GM13977 (cell line): ENCODE measurements around the gene ZBTB17.

Source experiments
- DNase-seq: peaks from one replicate; pipeline ENCODE4 v3.0.0; 2012; ENCODE audit warnings: low spot score
- in situ Hi-C: fragments of 300-500 bp; cut with MboI; formaldehyde crosslinking; loops from one replicate; pipeline ENCODE4 v1.12.0; 2022; ENCODE audit warnings: low sequenced_read_pairs, low pct_unique_long_range_greater_than_20kb, mixed read lengths, inconsistent platforms; ENCODE audit not compliant: unreplicated experiment
- TF ChIP-seq, protein P1 (sequence below): IDR thresholded peaks from 2 replicates; pipeline ENCODE4 v1.5.1; 2012; ENCODE audit warnings: mild to moderate bottlenecking, control low read depth; ENCODE audit not compliant: insufficient read depth; ENCODE audit errors: extremely low read depth, missing control alignments

Gene ZBTB17

DNA sequence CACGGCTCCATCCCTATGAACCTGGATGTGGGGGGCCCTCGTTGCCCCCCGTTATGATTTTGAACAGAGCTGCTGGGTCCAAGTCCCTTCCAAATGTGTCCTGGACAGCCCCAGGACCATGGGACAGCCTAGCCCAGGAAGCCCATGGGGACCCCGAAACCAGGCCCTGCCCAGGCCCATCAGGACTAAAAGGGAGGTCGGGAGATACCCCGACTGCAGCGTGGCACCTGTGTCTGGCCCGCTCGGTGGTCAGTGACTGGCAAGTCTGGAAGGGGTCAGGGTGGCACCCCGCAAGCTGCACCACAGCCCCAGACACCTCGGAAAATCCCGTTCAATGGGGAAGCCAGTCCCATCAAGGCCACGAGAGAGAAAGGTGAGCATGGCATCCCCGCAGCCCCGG is 17.8 kb upstream of the ZBTB17 start:
- DNase-seq = no peak
- in situ Hi-C loops = loop anchor here (10.0 kb wide), 1 partner anchor 179 kb away; no protein-coding TSS in a partner anchor
- TF ChIP-seq, protein P1, sequence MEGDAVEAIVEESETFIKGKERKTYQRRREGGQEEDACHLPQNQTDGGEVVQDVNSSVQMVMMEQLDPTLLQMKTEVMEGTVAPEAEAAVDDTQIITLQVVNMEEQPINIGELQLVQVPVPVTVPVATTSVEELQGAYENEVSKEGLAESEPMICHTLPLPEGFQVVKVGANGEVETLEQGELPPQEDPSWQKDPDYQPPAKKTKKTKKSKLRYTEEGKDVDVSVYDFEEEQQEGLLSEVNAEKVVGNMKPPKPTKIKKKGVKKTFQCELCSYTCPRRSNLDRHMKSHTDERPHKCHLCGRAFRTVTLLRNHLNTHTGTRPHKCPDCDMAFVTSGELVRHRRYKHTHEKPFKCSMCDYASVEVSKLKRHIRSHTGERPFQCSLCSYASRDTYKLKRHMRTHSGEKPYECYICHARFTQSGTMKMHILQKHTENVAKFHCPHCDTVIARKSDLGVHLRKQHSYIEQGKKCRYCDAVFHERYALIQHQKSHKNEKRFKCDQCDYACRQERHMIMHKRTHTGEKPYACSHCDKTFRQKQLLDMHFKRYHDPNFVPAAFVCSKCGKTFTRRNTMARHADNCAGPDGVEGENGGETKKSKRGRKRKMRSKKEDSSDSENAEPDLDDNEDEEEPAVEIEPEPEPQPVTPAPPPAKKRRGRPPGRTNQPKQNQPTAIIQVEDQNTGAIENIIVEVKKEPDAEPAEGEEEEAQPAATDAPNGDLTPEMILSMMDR = no peak

DNA sequence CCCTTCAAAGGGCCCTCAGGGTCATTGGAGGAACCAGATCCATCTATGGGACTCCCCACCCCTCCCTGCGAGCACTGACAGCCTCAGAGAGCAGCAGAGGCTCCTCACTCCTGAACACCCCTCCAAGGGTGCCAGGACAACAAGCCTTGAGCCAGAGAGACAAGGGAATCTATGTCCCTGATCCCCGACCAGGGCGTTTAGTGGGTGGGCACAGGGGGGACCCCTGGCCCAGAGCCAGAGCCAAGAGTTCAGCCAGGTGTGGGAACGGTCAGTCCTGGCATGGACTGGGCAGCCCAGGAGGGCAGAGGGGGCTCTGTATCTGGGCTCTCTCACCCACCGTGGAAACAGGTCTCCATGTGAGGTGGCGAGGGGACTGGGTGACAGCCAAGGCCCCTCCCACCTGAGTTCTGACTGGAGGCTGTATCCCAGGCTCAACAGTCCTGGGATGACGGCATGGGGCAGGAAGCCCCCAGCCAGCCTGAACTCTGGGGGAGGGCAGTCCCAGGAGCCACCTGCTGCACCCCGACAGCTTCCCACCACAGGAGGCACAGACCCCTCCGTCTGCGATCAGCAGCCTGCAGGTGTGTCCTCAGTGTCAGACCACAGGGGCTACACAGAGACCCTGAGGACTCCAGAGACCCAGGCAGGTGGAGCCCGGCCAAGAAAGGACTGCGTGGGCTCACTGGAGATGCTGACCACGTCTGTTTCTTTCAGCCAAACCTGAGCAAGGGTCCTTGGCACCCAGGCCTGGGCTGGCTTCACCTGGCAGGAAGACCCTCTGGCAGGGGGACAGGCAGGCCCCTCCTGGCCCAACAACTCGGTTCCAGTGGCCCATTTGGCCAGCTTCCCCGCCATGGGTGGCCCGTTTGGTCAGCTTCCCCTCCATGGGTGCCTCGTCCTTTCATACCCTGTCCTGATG is 16.9 kb upstream of the ZBTB17 start:
- TF ChIP-seq, protein P1 = no peak
- in situ Hi-C loops = loop anchor here (10.0 kb wide), 1 partner anchor 178 kb away; no protein-coding TSS in a partner anchor
- DNase-seq = no peak

DNA sequence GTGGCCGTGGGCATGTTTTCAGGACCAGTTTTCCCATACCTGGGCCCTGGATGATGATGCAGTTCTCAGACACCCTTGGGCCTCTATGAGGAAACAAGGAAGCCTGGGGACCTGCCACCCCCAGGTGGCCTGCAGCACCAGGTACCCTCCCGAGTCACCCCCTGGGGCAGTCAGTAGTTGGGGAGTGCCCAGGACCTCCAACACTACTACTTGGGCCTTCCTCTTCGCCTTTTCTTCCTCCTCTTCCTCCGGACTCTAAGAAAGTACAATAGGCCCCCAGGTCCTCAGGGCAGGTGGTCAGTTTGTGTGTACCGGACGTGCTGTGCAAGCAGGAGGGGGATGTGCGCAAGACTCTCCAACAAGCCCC is 16.3 kb upstream of the ZBTB17 start:
- in situ Hi-C loops = loop anchor here (10.0 kb wide), 1 partner anchor 177 kb away; no protein-coding TSS in a partner anchor
- TF ChIP-seq, protein P1 = no peak
- DNase-seq = no peak

DNA sequence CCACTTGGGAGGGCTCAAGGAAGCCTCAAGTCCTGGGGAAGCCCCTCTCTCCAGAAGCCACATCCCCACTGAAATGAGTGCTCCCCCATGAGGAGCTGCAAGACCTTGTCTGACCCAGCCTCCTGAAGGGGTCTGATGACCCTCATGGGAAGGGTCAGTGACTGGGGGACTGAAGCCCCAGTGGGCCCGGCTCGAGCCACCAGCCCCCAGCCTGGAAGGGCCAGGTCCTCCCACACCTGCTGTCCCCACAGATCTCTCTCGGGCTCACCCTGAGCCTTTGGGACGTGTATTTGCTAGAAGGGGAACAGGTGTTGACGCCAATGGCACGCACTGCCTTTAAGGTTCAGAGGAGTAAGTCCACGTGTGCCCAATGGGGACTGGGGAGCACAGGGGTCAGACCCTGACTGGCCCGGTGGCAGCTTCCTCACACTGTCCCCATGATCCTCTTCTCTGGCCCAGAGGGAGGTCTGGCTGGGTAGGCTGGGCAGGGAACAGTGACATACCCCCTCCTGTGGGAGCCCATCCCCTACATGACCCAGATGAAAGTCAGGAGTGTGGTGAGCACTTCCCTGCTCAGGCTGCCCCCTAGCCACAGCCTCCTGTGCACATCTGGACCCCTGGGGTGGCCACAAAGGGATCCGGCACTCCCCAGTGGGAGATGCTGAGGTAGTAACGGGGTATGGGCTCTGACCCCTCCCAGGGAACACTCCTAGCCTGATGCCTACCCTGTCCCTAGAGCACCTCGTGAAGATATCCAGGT is 15.7 kb upstream of the ZBTB17 start:
- TF ChIP-seq, protein P1 = no peak
- DNase-seq = no peak
- in situ Hi-C loops = loop anchor here (10.0 kb wide), 1 partner anchor 177 kb away; no protein-coding TSS in a partner anchor

DNA sequence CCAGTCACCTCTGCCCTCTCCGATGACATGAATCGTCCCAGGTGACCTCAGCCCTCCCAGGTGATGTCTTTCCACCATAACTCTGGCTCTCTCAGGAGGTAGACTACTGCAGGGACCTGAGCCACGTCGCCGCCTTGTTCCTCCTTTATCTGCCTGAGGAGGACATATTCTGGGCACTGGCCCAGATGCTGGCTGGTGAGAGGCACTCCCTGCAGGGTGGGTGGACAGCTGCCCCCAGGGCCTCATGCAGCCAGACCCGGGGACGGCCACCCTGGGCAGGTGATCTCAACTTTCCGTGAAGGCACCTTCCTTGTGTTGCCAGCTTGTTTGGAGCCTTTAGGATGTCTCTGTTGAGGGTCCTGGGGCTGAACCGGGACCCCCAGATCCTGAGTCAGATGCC is 13.9 kb upstream of the ZBTB17 start:
- in situ Hi-C loops = loop anchor here (10.0 kb wide), 1 partner anchor 175 kb away; no protein-coding TSS in a partner anchor
- no peak for DNase-seq
- TF ChIP-seq, protein P1 = no peak
